CMK (cell line): ENCODE data around the gene HSD11B2.

Experiments
- DNase-seq: peaks from one replicate; pipeline ENCODE4 v3.0.0-alpha.2; 2010; ENCODE audit warnings: low read depth

Gene HSD11B2

GRCh38 chr16:67435758-67436164, 4.8 kb downstream of the HSD11B2 start:
- DNase-seq, result no peak

DNA sequence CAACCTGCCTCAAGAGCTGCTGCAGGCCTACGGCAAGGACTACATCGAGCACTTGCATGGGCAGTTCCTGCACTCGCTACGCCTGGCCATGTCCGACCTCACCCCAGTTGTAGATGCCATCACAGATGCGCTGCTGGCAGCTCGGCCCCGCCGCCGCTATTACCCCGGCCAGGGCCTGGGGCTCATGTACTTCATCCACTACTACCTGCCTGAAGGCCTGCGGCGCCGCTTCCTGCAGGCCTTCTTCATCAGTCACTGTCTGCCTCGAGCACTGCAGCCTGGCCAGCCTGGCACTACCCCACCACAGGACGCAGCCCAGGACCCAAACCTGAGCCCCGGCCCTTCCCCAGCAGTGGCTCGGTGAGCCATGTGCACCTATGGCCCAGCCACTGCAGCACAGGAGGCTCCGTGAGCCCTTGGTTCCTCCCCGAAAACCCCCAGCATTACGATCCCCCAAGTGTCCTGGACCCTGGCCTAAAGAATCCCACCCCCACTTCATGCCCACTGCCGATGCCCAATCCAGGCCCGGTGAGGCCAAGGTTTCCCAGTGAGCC, 5.8 kb downstream of the HSD11B2 start:
- DNase-seq, result no peak

- DNase-seq, result no peak
These were observed 6.6 kb downstream of the HSD11B2 start for GRCh38 chr16:67437513-67437912.

- DNase-seq, result no peak
These were observed 7.3 kb downstream of the HSD11B2 start for GRCh38 chr16:67438098-67438791.

DNA sequence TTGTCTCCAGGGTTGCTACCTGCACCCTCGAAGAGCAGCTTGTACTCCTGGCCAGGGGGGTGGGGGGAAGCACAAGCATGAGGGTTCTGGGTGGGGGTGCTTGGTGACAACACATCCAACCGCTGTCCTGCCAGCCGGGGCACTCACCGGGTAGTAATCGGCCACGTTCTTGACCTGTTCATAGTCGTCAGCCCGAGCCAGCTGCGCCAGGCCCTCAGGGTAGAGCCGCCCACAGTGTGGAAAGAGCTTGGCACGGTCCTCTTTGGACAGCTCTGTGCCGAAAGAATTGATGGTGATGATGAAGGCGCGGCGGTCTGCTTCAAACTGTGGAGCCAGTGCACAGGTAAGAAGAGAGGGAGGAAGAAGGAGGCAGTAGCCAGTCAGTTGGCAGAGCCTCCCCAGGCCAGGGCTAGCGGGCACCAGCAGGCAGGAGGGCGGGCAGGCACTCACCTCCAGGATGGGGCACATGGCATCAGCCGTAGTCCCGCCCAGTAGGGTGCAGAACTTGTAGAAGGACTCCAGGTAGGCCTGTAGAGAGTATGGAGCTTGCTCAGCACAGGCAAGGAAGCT, 8.0 kb downstream of the HSD11B2 start:
- DNase-seq, result no peak

DNA sequence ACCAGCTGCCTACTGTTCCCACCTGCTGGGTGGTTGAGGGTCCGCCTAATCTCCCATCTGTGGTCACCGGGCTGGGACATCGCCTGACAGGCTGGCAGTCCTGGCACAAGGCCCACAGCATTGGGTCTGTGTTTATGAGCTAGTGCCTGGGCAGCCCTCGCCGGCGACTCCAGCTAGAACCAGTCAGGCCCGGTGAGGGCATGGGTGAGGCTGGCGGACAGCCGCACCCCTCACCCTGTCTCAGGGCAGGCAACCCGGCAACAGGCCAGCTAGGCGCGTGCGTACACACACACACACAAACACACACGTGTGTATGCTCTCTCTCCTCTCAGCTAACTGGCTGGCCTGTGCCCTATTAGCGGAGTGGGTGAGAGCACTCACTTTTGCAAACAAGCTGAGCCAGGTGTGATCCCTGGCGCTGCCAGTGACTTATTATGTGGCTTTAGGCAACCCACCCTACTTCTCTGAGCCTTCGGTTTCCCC, 10.4 kb downstream of the HSD11B2 start:
- no peak for DNase-seq

- DNase-seq, result no peak
These were observed 11.0 kb downstream of the HSD11B2 start for GRCh38 chr16:67441907-67442306.

DNA sequence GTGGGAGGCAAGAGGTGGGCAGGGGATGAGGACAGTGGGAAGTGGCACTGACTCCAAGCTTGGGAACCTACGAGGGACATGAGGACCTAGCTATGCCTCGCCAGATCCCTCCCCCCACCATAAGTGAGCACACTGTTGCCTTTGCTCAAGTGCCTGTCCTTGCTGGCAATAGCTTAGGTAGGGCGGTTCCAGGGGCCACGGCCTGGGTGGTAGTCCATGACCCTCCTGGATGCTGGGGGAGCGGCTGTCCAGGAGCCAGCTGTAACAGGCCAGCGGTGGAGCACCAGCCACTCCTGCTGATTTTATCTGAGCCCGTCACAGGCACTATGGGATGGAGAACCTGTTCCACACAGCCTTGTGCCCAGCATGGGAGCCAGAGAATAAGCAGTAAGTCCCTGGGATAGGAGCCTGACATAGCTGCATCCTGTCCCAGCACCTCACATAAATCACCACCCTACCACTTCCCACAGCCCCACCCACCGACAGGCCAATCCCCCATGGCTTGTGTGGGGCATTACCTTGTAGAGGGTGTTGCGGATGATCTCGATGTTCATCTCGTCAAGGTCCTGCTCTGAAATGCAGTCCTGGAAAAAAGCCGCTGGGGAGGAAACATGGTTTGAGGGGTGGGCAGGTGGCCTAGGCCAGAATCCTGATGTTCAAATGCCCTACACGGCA, 11.8 kb downstream of the HSD11B2 start:
- no peak for DNase-seq

- DNase-seq, result no peak
These were observed 12.3 kb downstream of the HSD11B2 start for GRCh38 chr16:67443265-67443664.

GRCh38 chr16:67444259-67445125, 13.6 kb downstream of the HSD11B2 start:
- no peak for DNase-seq

DNA sequence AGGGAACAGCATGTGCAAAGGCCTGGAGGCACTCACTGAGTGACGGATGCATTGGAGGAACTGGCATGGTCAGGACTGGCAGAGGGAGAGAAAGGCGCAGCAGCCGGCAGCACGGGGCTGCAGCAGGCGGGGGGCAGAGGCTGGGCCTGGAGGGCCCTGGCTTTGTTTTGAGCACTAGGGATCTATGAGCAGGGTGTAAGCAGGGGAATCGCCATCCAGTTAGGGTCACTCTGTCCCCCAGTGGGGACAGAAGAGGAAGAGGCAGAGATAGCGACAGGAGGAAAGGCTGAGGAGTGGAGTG, 14.2 kb downstream of the HSD11B2 start:
- DNase-seq, result no peak

DNA sequence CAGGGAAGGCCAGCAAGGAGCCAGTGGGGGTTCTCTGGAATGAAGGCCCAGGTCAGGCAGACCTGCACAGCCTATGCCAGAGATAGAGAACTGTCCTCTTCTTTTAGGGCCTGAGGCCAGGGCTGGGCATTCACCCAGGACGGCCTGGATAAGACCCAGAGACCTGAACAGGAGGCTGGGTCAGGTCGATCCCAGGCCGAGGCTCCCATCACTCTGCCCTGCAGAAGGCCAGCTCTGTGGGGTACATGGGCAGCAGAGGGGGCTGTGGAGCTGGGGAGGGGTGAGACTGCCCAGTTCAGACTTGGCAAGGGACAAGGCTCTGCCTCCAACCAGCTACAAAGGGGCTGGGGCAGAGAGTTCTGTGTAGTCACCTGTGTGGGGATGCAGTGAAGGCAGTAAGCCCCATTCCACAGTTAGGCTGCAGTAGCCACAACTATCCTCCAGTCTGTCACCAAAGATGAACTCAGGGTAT, 14.6 kb downstream of the HSD11B2 start:
- no peak for DNase-seq

DNA sequence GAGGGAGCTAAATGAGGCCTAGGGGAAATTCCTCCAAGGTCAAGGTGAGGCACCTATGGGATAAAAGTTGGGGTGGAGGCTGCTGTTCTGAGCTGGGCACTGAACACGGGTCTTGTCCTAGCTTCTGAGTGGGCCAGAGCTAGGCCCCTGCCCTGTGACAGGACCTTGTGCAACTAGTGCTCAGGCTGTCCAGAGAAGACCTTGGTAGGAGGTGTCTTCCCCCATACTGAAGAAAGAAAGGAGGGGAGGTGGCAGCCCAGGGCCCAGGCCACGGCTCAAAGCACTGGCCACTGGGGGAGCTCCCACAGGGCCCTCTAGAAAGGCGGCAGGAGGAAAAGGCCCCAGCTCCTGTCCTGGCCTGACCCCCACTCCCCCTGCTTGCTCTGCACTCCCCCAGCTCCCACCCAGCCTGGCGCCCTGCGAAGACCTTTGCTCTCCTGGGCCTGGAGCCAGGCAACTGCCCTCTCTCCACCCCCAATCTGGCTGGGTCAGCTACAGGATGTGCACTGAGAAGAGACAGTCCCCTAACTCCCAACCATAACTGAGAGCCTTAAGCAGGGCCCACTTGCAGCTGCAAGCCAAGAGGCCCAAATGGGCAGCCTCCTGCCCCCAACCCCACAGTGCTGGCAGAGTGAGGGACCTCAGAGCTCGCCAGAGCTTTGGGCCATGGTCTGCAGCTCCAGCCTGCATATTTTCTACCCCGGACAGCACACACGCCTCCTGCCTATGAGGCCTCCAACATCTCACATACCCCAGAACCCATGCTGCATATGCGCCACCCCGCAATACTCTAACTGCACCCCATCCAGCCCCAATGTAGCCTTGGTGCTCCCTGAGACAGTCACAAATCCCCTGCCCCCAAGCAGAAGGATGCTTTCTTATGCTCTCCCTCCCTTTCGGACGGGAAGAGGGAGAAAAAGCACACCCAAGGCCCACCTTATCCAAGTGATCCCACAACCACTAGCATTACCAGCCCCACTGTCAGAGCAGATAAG, 15.3 kb downstream of the HSD11B2 start:
- no peak for DNase-seq

GRCh38 chr16:67446968-67447507, 16.1 kb downstream of the HSD11B2 start:
- DNase-seq, result no peak

GRCh38 chr16:67447508-67448076, 16.7 kb downstream of the HSD11B2 start:
- peak; percentile 53 for DNase-seq

GRCh38 chr16:67448580-67448979, 17.7 kb downstream of the HSD11B2 start:
- DNase-seq, result no peak

DNA sequence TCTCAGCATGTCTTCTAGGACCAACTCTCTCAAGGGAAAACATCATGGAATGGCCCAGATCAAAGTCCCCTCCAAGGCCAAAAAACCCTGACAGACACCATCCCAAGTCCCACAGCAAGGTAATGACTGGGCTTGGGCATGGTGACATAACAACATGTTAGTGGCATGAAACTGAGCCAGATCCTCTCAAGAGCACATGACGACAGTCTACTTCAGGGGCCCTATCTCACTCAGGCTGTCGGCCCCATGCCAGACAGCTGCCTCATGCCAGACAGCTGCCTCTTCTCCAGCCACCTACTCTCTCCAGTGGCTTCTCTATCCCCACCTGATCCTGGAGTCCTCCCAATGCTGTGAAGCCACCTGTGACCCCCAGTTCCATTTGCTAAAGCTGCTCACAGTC, 18.4 kb downstream of the HSD11B2 start:
- no peak for DNase-seq

DNA sequence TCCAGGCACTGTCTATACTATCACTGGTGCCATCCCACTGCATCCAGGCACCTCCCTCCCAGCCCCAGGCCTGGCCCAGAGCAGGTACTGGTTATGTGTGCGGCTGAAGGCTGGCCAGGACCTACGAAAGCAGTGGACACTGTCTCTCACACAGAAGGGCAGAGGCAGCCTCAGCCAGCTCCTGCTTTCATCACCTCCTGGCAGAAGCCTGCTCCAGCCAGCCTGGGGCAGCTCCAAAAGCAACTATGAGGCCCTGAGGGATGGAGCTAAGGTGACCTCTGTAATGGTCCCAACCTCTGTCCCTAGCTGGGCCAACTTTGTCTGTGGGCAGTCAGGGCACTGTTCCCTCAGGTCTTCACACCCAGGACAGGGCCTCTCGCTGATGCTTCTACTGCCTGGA, 18.8 kb downstream of the HSD11B2 start:
- no peak for DNase-seq

DNA sequence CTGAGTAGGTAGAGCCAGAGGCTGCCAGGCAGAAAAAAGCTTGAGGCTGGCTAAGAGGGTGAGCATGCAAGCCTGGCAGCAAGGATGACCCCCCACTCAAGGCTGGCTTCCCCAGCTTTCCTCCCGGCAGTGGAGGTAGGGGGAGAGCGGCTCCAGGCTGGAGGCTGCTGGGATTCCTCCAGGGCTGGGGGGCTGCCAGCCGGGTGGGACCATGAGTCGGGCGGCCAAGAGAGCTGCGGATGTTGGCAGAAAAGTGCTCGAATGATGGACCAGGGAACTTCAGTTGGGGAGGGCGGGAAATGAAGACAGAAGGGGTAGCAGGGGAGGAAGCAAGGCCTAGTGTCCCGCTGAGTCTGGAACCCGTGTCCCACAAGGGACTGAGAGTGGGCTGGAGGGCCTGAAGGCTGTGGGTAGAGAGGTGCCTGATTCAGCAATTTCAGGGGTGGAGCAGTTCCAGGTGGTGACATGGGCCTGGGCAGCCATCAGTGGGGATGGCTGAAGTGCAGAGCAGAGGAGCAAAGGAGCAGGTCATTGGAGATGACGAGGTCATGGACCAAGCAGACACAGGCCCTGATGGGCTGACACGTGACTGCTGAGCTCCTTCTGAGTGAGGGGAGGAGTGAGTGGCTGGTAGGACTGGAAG, 20.3 kb downstream of the HSD11B2 start:
- DNase-seq, result no peak
